CD14-positive monocyte (primary cell): ENCODE results near the gene ZNF195. TPM values are rescaled to one million over a fixed set of nuclear protein-coding genes. Genes with fewer than 3 reads are reported as not detected.

Experiments used
- DNase-seq, 3 donors: peaks; one replicate each; pipeline ENCODE4 v3.0.0-alpha.2; 2011 to 2022
- H2AFZ ChIP-seq: 2 replicates; pipeline ENCODE4 v1.6.0; 2012; ENCODE audit warnings: mild to moderate bottlenecking, low read depth, low read length, inconsistent platforms; ENCODE audit not compliant: insufficient read depth, poor library complexity, severe bottlenecking
- H3K27ac ChIP-seq, 2 donors: 1 replicate in 1 of 2; 2 replicates in 1 of 2; pipeline ENCODE4 v1.5.1; 2012 to 2013; ENCODE audit warnings: low read length in 2 of 2, control low read depth in 1 of 2, inconsistent platforms in 1 of 2, low read depth in 1 of 2, mild to moderate bottlenecking in 1 of 2
- H3K27me3 ChIP-seq, 2 donors: one replicate each; pipeline versions ENCODE4 v1.6.0 to v1.6.1; 2011 to 2013; ENCODE audit warnings: low read length in 2 of 2; ENCODE audit not compliant: control insufficient read depth in 2 of 2, insufficient read depth in 2 of 2
- H3K36me3 ChIP-seq, 2 donors: replicated peaks in 1 of 2; 1 replicate in 1 of 2; 2 replicates in 1 of 2; pipeline versions ENCODE4 v1.5.1 to v1.6.1; 2012 to 2013; ENCODE audit warnings: low read length in 2 of 2, control low read depth in 1 of 2, inconsistent platforms in 1 of 2, mild to moderate bottlenecking in 1 of 2; ENCODE audit not compliant: insufficient read depth in 2 of 2, control insufficient read depth in 1 of 2
- H3K4me1 ChIP-seq, 2 donors: 1 replicate in 1 of 2; 2 replicates in 1 of 2; pipeline versions ENCODE4 v1.5.1 to v1.6.1; 2012 to 2013; ENCODE audit warnings: low read length in 2 of 2, control low read depth in 1 of 2, inconsistent platforms in 1 of 2, mild to moderate bottlenecking in 1 of 2, moderate library complexity in 1 of 2; ENCODE audit not compliant: insufficient read depth in 2 of 2, control insufficient read depth in 1 of 2
- H3K4me2 ChIP-seq: replicated peaks from 2 replicates; pipeline ENCODE3; 2012; ENCODE audit warnings: low read length, moderate library complexity, mild to moderate bottlenecking; ENCODE audit not compliant: poor library complexity, severe bottlenecking; ENCODE audit errors: extremely low read depth
- H3K4me3 ChIP-seq, 3 experiments: fragments of 200-600 bp in 1 of 3; sonication (generic) in 1 of 3; replicated peaks in 1 of 3; 1 replicate in 2 of 3; 2 replicates in 1 of 3; pipeline ENCODE4 v1.5.1; 2011 to 2013; ENCODE audit warnings: low read length in 3 of 3, mild to moderate bottlenecking in 3 of 3, control low read depth in 2 of 3, low read depth in 2 of 3, inconsistent platforms in 1 of 3, moderate library complexity in 1 of 3
- H3K79me2 ChIP-seq: 2 replicates; pipeline ENCODE4 v1.6.0; 2012; ENCODE audit warnings: mild to moderate bottlenecking, control low read depth, inconsistent platforms, low read length, moderate library complexity; ENCODE audit not compliant: insufficient read depth
- H3K9ac ChIP-seq: 2 replicates; pipeline ENCODE4 v1.6.0; 2017; ENCODE audit warnings: low read length, mild to moderate bottlenecking; ENCODE audit not compliant: insufficient read depth, poor library complexity, severe bottlenecking
- H3K9me3 ChIP-seq, 2 donors: replicated peaks in 1 of 2; 1 replicate in 1 of 2; 2 replicates in 1 of 2; pipeline versions ENCODE4 v1.5.1 to v1.6.1; 2012 to 2013; ENCODE audit warnings: low read length in 2 of 2, control low read depth in 1 of 2; ENCODE audit not compliant: control insufficient read depth in 1 of 2, insufficient read depth in 1 of 2
- H4K20me1 ChIP-seq: 2 replicates; pipeline ENCODE4 v1.6.0; 2012; ENCODE audit warnings: mild to moderate bottlenecking, low read length, control low read depth, moderate library complexity; ENCODE audit not compliant: insufficient read depth
- H3K27ac Mint-ChIP-seq, 7 donors: one replicate each; pipeline ENCODE4 v1.8.0; 2020; ENCODE audit warnings: mild to moderate bottlenecking in 7 of 7, mixed read lengths in 7 of 7, moderate library complexity in 6 of 7, inconsistent platforms in 2 of 7
- H3K27me3 Mint-ChIP-seq, 3 donors: one replicate each; pipeline ENCODE4 v1.8.0; 2021 to 2022; ENCODE audit warnings: low read depth in 3 of 3, mild to moderate bottlenecking in 3 of 3, mixed read lengths in 3 of 3, moderate library complexity in 3 of 3, inconsistent platforms in 1 of 3
- H3K36me3 Mint-ChIP-seq, 2 donors: one replicate each; pipeline ENCODE4 v1.8.0; 2020; ENCODE audit warnings: mixed read lengths in 2 of 2, inconsistent platforms in 1 of 2, mild to moderate bottlenecking in 1 of 2
- H3K4me1 Mint-ChIP-seq: one replicate; pipeline ENCODE4 v1.8.0; 2020; ENCODE audit warnings: mild to moderate bottlenecking, mixed read lengths
- H3K4me3 Mint-ChIP-seq, 2 donors: one replicate each; pipeline ENCODE4 v1.8.0; 2020; ENCODE audit warnings: mild to moderate bottlenecking in 2 of 2, mixed read lengths in 2 of 2, moderate library complexity in 1 of 2
- H3K9me3 Mint-ChIP-seq, 7 donors: one replicate each; pipeline ENCODE4 v1.8.0; 2020 to 2022; ENCODE audit warnings: mixed read lengths in 7 of 7, mild to moderate bottlenecking in 6 of 7, moderate library complexity in 6 of 7, inconsistent platforms in 2 of 7
- CTCF ChIP-seq: fragments of 200-600 bp; IDR thresholded peaks from one replicate; pipeline ENCODE4 v1.8.0; 2022; ENCODE audit warnings: antibody characterized with exemption, mild to moderate bottlenecking
- WGBS: methylation state at CpG from one replicate; pipeline ENCODE4 v1.1.5; 2013; ENCODE audit warnings: missing lambda C conversion rate; ENCODE audit not compliant: insufficient coverage; 5-methylcytosine and 5-hydroxymethylcytosine counted together
- intact Hi-C, 2 donors: fragments of 100-400 bp; cut with micrococcal nuclease; formaldehyde crosslinking; loops; one replicate each; pipeline versions ENCODE4 v1.15.0 to v1.15.1; 2023
- polyA plus RNA-seq, 3 donors: library from polyadenylated mRNA; depleted of rRNA in 1 of 3; unstranded in 2 of 3; stranded (reverse) in 1 of 3; fragments of 300-500 nt in 2 of 3; fragments of >200 nt in 1 of 3; fragmentation: Illumina TruSeq in 2 of 3; gene quantifications; 1 replicate in 2 of 3; 2 replicates in 1 of 3; pipeline ENCODE4 v1.2.3, GENCODE V29; 2012 to 2021

ZNF195 gene
- polyA plus RNA-seq, 3 donors: 10.7 to 24.7 (median 13.5) TPM

- peaks cover 7 to 15% of the 10 kb centered on the region in 2 donors for H3K9me3 ChIP-seq
- peak overlapping the region in 1 of 7 donors; percentile 47 for H3K27ac Mint-ChIP-seq
- WGBS: 82% methylated on average over 6 of the region's 10 CpGs
- H3K27ac ChIP-seq: no peak overlapping the region
- peaks cover 8 to 30% (median 19%) of the 10 kb centered on the region in 7 donors for H3K9me3 Mint-ChIP-seq
- H3K4me1 ChIP-seq: no peaks in the 10 kb centered on the region
- no peak for TF ChIP-seq CTCF
- H2AFZ ChIP-seq: no peak overlapping the region
- no peak overlapping the region for H3K4me2 ChIP-seq
- H3K4me3 ChIP-seq: no peak overlapping the region
- H3K9ac ChIP-seq: no peak overlapping the region
- H3K79me2 ChIP-seq: no peaks in the 10 kb centered on the region
- H3K36me3 Mint-ChIP-seq: no peaks in the 10 kb centered on the region
- peaks cover 9 to 22% (median 10%) of the 10 kb centered on the region in 3 donors for H3K27me3 Mint-ChIP-seq
- intact Hi-C loops: loop anchor here in 1 of 2 donors (10.0 kb wide), 1 partner anchor 59 kb away; no protein-coding TSS in a partner anchor
- H3K4me3 Mint-ChIP-seq: no peak overlapping the region
- H3K36me3 ChIP-seq: no peaks in the 10 kb centered on the region
- H3K27me3 ChIP-seq: peaks cover 6 to 16% of the 10 kb centered on the region in 2 donors
- DNase-seq: no peak
- H4K20me1 ChIP-seq: no peaks in the 10 kb centered on the region
- no peaks in the 10 kb centered on the region for H3K4me1 Mint-ChIP-seq
Observed at GRCh38 chr11:3345736-3346135, 33.2 kb downstream of the ZNF195 start.

- Histone ChIP-seq H3K4me1 (no peaks in the 10 kb centered on the region), H2AFZ (no peak overlapping the region), H3K27ac (no peak overlapping the region), H4K20me1 (no peaks in the 10 kb centered on the region), H3K4me2 (no peak overlapping the region), H3K9ac (no peak overlapping the region), H3K9me3 (peaks cover 0 to 12% of the 10 kb centered on the region in 2 donors), H3K4me3 (no peak overlapping the region), H3K27me3 (peaks cover 6 to 16% of the 10 kb centered on the region in 2 donors), H3K79me2 (no peaks in the 10 kb centered on the region), H3K36me3 (no peaks in the 10 kb centered on the region)
- intact Hi-C loops: loop anchor here in 1 of 2 donors (10.0 kb wide), 1 partner anchor 60 kb away; no protein-coding TSS in a partner anchor
- no peaks in the 10 kb centered on the region for H3K36me3 Mint-ChIP-seq
- H3K27ac Mint-ChIP-seq: no peak overlapping the region
- no peak for DNase-seq
- 94% methylated on average over 2 of the region's 6 CpGs for whole genome bisulfite sequencing
- H3K4me1 Mint-ChIP-seq: no peaks in the 10 kb centered on the region
- H3K27me3 Mint-ChIP-seq: peaks cover 11 to 28% (median 12%) of the 10 kb centered on the region in 3 donors
- peaks cover 8 to 28% (median 17%) of the 10 kb centered on the region in 7 donors for H3K9me3 Mint-ChIP-seq
- no peak overlapping the region for H3K4me3 Mint-ChIP-seq
- TF ChIP-seq CTCF: no peak
Observed at GRCh38 chr11:3344327-3345174, 34.4 kb downstream of the ZNF195 start.
